GM18870 (cell line): ENCODE measurements around the gene MORN5.

Experiments
- ATAC-seq: cut with Tn5 transposase; IDR thresholded peaks from one replicate; pipeline ENCODE4 v1.9.1; 2021; ENCODE audit warnings: moderate library complexity; ENCODE audit not compliant: unreplicated experiment

MORN5 gene

GRCh38 chr9:122124528-122124927 lies 35.2 kb upstream of the MORN5 start:
- no peak for ATAC-seq

GRCh38 chr9:122125158-122125508 lies 34.6 kb upstream of the MORN5 start:
- no peak for ATAC-seq

GRCh38 chr9:122125509-122126330 lies 34.0 kb upstream of the MORN5 start:
- no peak for ATAC-seq

- no peak for ATAC-seq
Measured at GRCh38 chr9:122126331-122127261, 33.1 kb upstream of the MORN5 start.

GRCh38 chr9:122127396-122127798 lies 32.3 kb upstream of the MORN5 start:
- no peak for ATAC-seq

GRCh38 chr9:122128007-122128968 lies 31.4 kb upstream of the MORN5 start:
- no peak for ATAC-seq

GRCh38 chr9:122128969-122129343 lies 30.8 kb upstream of the MORN5 start:
- no peak for ATAC-seq

GRCh38 chr9:122129969-122130368 lies 29.7 kb upstream of the MORN5 start:
- no peak for ATAC-seq

- no peak for ATAC-seq
Measured at GRCh38 chr9:122130837-122131236, 28.9 kb upstream of the MORN5 start.

GRCh38 chr9:122131401-122132001 lies 28.2 kb upstream of the MORN5 start:
- no peak for ATAC-seq

GRCh38 chr9:122132539-122132938 lies 27.2 kb upstream of the MORN5 start:
- no peak for ATAC-seq

- no peak for ATAC-seq
Measured at GRCh38 chr9:122133263-122133983, 26.3 kb upstream of the MORN5 start.

- no peak for ATAC-seq
Measured at GRCh38 chr9:122133984-122134535, 25.6 kb upstream of the MORN5 start.

- no peak for ATAC-seq
Measured at GRCh38 chr9:122134822-122135528, 24.7 kb upstream of the MORN5 start.

GRCh38 chr9:122135529-122135859 lies 24.2 kb upstream of the MORN5 start:
- ATAC-seq, result no peak

- no peak for ATAC-seq
Measured at GRCh38 chr9:122138560-122139268, 21.0 kb upstream of the MORN5 start.

GRCh38 chr9:122140368-122141193 lies 19.1 kb upstream of the MORN5 start:
- ATAC-seq, result no peak

GRCh38 chr9:122141671-122142070 lies 18.0 kb upstream of the MORN5 start:
- ATAC-seq, result no peak
